Brain microvascular endothelial cell (primary cell): ENCODE measurements around the gene KRTAP4-1.
"Not testable (repeated sequence)": the region's sequence is repeated elsewhere in the genome, so short reads cannot be mapped to it uniquely, and the experiment has no call there.

ENCODE experiments used
- DNase-seq: peaks from one replicate; pipeline ENCODE4 v3.0.0-alpha.2; 2020
- H3K27ac ChIP-seq: fragments of 250-450 bp; sonication (Bioruptor Pico); 2 replicates; pipeline ENCODE4 v1.5.1; 2020; ENCODE audit warnings: mild to moderate bottlenecking, moderate library complexity
- H3K27me3 ChIP-seq: fragments of 250-450 bp; sonication (Bioruptor Pico); replicated peaks from 2 replicates; pipeline ENCODE4 v1.5.1; 2020; ENCODE audit warnings: mild to moderate bottlenecking
- H3K36me3 ChIP-seq: fragments of 250-450 bp; sonication (Bioruptor Pico); replicated peaks from 2 replicates; pipeline ENCODE4 v1.5.1; 2020; ENCODE audit warnings: mild to moderate bottlenecking
- H3K4me3 ChIP-seq: 2 replicates; pipeline ENCODE4 v1.5.1; 2011; ENCODE audit warnings: low read depth, mild to moderate bottlenecking, control low read depth, low read length, moderate library complexity
- CTCF ChIP-seq: IDR thresholded peaks from 2 replicates; pipeline ENCODE4 v1.5.1; 2011; ENCODE audit warnings: low read depth, mild to moderate bottlenecking, moderate library complexity, low read length, control low read depth, inconsistent platforms; ENCODE audit errors: missing control alignments
- in situ Hi-C: cut with HindIII; loops from 2 replicates; pipeline ENCODE4 v1.10.0; 2017; ENCODE audit warnings: low sequenced_read_pairs, low pct_ligation_motif_present

KRTAP4-1 gene

GRCh38 chr17:41163828-41164227 lies 20.9 kb downstream of the KRTAP4-1 start:
- TF ChIP-seq CTCF: no peak
- no peak for DNase-seq
- Histone ChIP-seq H3K4me3 (no peak overlapping the region), H3K27ac (no peak overlapping the region), H3K36me3 (no peaks in the 10 kb centered on the region), H3K27me3 (no peaks in the 10 kb centered on the region)
- in situ Hi-C loops: no loop called here

- Histone ChIP-seq H3K4me3 (no peak within 1 kb of the TSS), H3K27me3 (no peaks in the 10 kb centered on the region), H3K27ac (no peak within 1 kb of the TSS), H3K36me3 (no peaks in the 10 kb centered on the region)
- DNase-seq: no peak
- in situ Hi-C loops: no loop called here
- no peak for TF ChIP-seq CTCF
Measured at GRCh38 chr17:41160648-41161047, 24.1 kb downstream of the KRTAP4-1 start, which contains the start of gene KRTAP4-4. TSS of gene KRTAP4-4 (minus strand) at chr17:41160748. CDS start at chr17:41160691, 57 bp downstream.

GRCh38 chr17:41160190-41160589 lies 24.5 kb downstream of the KRTAP4-1 start:
- DNase-seq, in situ Hi-C loops, H3K27me3 ChIP-seq, H3K4me3 ChIP-seq, H3K36me3 ChIP-seq, H3K27ac ChIP-seq: not testable (repeated sequence)

- no peaks in the 10 kb centered on the region for H3K36me3 ChIP-seq
- DNase-seq: no peak
- in situ Hi-C loops: no loop called here
Measured at GRCh38 chr17:41153856-41154255, 30.9 kb downstream of the KRTAP4-1 start.

GRCh38 chr17:41151525-41151924 lies 33.2 kb downstream of the KRTAP4-1 start:
- DNase-seq: no peak
- no peak for TF ChIP-seq CTCF
- Histone ChIP-seq H3K36me3 (no peaks in the 10 kb centered on the region), H3K27me3 (no peaks in the 10 kb centered on the region), H3K4me3 (no peak overlapping the region), H3K27ac (no peak overlapping the region)
- in situ Hi-C loops: no loop called here

More at GRCh38 chr17:41153856-41154255, 30.9 kb downstream of the KRTAP4-1 start:
- no peaks in the 10 kb centered on the region for H3K27me3 ChIP-seq
- no peak overlapping the region for H3K4me3 ChIP-seq
- no peak overlapping the region for H3K27ac ChIP-seq
- no peak for TF ChIP-seq CTCF

GRCh38 chr17:41150026-41150425 lies 34.7 kb downstream of the KRTAP4-1 start:
- no peak overlapping the region for H3K4me3 ChIP-seq
- TF ChIP-seq CTCF: no peak
- H3K36me3 ChIP-seq: no peaks in the 10 kb centered on the region
- H3K27ac ChIP-seq: no peak overlapping the region
- DNase-seq: no peak
- in situ Hi-C loops: no loop called here
- H3K27me3 ChIP-seq: no peaks in the 10 kb centered on the region

- H3K27ac ChIP-seq: no peak within 1 kb of the TSS
- in situ Hi-C loops: no loop called here
- TF ChIP-seq CTCF: no peak
- no peak within 1 kb of the TSS for H3K4me3 ChIP-seq
- H3K36me3 ChIP-seq: no peaks in the 10 kb centered on the region
- no peaks in the 10 kb centered on the region for H3K27me3 ChIP-seq
- DNase-seq: no peak
Measured at GRCh38 chr17:41149652-41149985, 35.1 kb downstream of the KRTAP4-1 start, which contains the start of gene KRTAP4-5. TSS of gene KRTAP4-5 (minus strand) at chr17:41149825. CDS start at chr17:41149767, 58 bp downstream.

- in situ Hi-C loops, H3K4me3 ChIP-seq, H3K27ac ChIP-seq, DNase-seq, H3K36me3 ChIP-seq, H3K27me3 ChIP-seq: not testable (repeated sequence)
Measured at GRCh38 chr17:41148971-41149651, 35.6 kb downstream of the KRTAP4-1 start.
